Astrocyte (in vitro differentiated cells and primary cell): ENCODE results near the gene GOT1. TPM values are rescaled to one million over a fixed set of nuclear protein-coding genes. Genes with fewer than 3 reads are reported as not detected.

ENCODE experiments used
- DNase-seq: peaks from one replicate; pipeline ENCODE4 v3.0.0-alpha.2; 2010; ENCODE audit warnings: low read depth
- FAIRE-seq: peaks from 2 replicates; lab custom pipeline; 2011; peaks lifted over from hg19 to GRCh38; lab: Jason Lieb, UNC
- H2AFZ ChIP-seq: 2 replicates; pipeline ENCODE4 v1.6.0; 2012; ENCODE audit warnings: low read depth, low read length, inconsistent platforms
- H3K27ac ChIP-seq: 2 replicates; pipeline ENCODE4 v1.5.1; 2011; ENCODE audit warnings: low read depth, low read length, inconsistent platforms
- H3K27me3 ChIP-seq: 2 replicates; pipeline ENCODE4 v1.6.0; 2011; ENCODE audit warnings: low read length, inconsistent platforms; ENCODE audit not compliant: insufficient read depth
- H3K36me3 ChIP-seq: 2 replicates; pipeline ENCODE4 v1.5.1; 2011; ENCODE audit warnings: low read length, inconsistent platforms; ENCODE audit not compliant: insufficient read depth
- H3K4me1 ChIP-seq: 2 replicates; pipeline ENCODE4 v1.5.1; 2011; ENCODE audit warnings: low read length, inconsistent platforms; ENCODE audit not compliant: insufficient read depth
- H3K4me2 ChIP-seq: 2 replicates; pipeline ENCODE4 v1.6.0; 2012; ENCODE audit warnings: low read length, inconsistent platforms
- H3K4me3 ChIP-seq: 2 replicates; pipeline ENCODE4 v1.5.1; 2011; ENCODE audit warnings: low read depth, mild to moderate bottlenecking, low read length, inconsistent platforms; ENCODE audit not compliant: insufficient read depth
- H3K79me2 ChIP-seq: 2 replicates; pipeline ENCODE4 v1.6.0; 2012; ENCODE audit warnings: mild to moderate bottlenecking, low read length, inconsistent platforms; ENCODE audit not compliant: insufficient read depth
- H3K9ac ChIP-seq: 2 replicates; pipeline ENCODE4 v1.6.0; 2012; ENCODE audit warnings: mild to moderate bottlenecking, low read length, inconsistent platforms
- H3K9me3 ChIP-seq: 2 replicates; pipeline ENCODE4 v1.5.1; 2012; ENCODE audit warnings: low read depth, mild to moderate bottlenecking, low read length, inconsistent platforms; ENCODE audit not compliant: insufficient read depth
- H4K20me1 ChIP-seq: 2 replicates; pipeline ENCODE4 v1.6.0; 2012; ENCODE audit warnings: low read length, inconsistent platforms; ENCODE audit not compliant: insufficient read depth
- H3K27ac Mint-ChIP-seq: one replicate; pipeline ENCODE4 v1.8.0; 2021; ENCODE audit warnings: mild to moderate bottlenecking, mixed read lengths; ENCODE audit not compliant: unreplicated experiment
- H3K27me3 Mint-ChIP-seq: one replicate; pipeline ENCODE4 v1.8.0; 2021; ENCODE audit warnings: low read depth, mixed read lengths; ENCODE audit not compliant: unreplicated experiment
- H3K36me3 Mint-ChIP-seq: one replicate; pipeline ENCODE4 v1.8.0; 2021; ENCODE audit warnings: low read depth, mixed read lengths; ENCODE audit not compliant: unreplicated experiment
- H3K4me1 Mint-ChIP-seq: one replicate; pipeline ENCODE4 v1.8.0; 2021; ENCODE audit warnings: low read depth, mixed read lengths; ENCODE audit not compliant: unreplicated experiment
- H3K4me3 Mint-ChIP-seq: one replicate; pipeline ENCODE4 v1.8.0; 2021; ENCODE audit warnings: mild to moderate bottlenecking, moderate library complexity, mixed read lengths; ENCODE audit not compliant: unreplicated experiment
- H3K9me3 Mint-ChIP-seq: one replicate; pipeline ENCODE4 v1.8.0; 2021; ENCODE audit warnings: mild to moderate bottlenecking, mixed read lengths; ENCODE audit not compliant: unreplicated experiment
- EZH2 ChIP-seq: IDR thresholded peaks from 2 replicates; pipeline ENCODE4 v1.6.1; 2012; ENCODE audit warnings: mild to moderate bottlenecking, low read length, inconsistent platforms; ENCODE audit not compliant: insufficient read depth
- total RNA-seq: library from RNA; stranded (reverse); gene quantifications from 2 replicates; pipeline ENCODE4 v1.2.1, GENCODE V29; 2021
- TF ChIP-seq, protein P1 (sequence below): IDR thresholded peaks from 2 replicates; pipeline ENCODE4 v1.5.1; 2011; ENCODE audit warnings: low read depth, mild to moderate bottlenecking, inconsistent platforms, low read length, moderate library complexity; ENCODE audit not compliant: insufficient read depth

GOT1 gene
- total RNA-seq, 1 donor from 2014 or later: 46.8 TPM

DNA sequence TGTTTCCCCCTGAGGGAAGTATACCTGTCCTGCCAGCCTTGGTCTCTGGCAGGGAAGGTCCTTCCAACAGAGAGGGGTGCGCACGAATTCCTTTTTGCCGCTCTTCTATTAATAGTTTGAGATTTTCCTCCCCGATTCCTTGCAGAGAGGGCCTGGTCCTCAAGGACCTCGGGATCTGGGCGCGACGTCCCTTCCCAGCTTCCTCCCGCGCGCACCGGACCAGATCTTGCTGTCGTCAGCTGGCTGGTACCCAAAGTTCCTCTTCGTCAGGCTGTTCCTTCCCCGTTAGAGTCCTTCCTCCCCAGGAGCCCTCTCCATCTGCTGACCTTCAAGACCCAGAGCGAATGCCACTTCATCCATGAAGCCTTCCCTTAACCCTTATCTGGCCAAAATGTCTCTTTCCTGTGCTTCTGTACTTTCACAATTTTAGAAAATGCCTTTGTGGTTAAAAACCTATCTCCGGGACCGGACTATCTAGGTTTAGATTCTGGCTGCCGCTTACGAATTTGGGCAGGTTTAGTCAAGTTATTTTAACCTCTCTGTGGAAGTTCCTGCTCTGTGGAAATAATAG, 851 bp upstream of the GOT1 start:
- Histone ChIP-seq H2AFZ (peak overlapping the region; percentile 88), H3K36me3 (no peaks in the 10 kb centered on the region), H3K4me3 (peak overlapping the region; percentile 88), H3K79me2 (peaks cover 57% of the 10 kb centered on the region), H3K4me2 (peak overlapping the region; percentile 87), H4K20me1 (peaks cover 6% of the 10 kb centered on the region), H3K27ac (peak overlapping the region; percentile 66), H3K4me1 (peaks cover 10% of the 10 kb centered on the region), H3K9me3 (no peaks in the 10 kb centered on the region), H3K9ac (peak overlapping the region; percentile 84), H3K27me3 (no peaks in the 10 kb centered on the region)
- H3K27me3 Mint-ChIP-seq: no peaks in the 10 kb centered on the region
- no peaks in the 10 kb centered on the region for H3K9me3 Mint-ChIP-seq
- H3K4me1 Mint-ChIP-seq: peaks cover 11% of the 10 kb centered on the region
- FAIRE-seq (no peak), DNase-seq (peak; percentile 22)
- TF ChIP-seq EZH2: no peak
- TF ChIP-seq, protein P1, sequence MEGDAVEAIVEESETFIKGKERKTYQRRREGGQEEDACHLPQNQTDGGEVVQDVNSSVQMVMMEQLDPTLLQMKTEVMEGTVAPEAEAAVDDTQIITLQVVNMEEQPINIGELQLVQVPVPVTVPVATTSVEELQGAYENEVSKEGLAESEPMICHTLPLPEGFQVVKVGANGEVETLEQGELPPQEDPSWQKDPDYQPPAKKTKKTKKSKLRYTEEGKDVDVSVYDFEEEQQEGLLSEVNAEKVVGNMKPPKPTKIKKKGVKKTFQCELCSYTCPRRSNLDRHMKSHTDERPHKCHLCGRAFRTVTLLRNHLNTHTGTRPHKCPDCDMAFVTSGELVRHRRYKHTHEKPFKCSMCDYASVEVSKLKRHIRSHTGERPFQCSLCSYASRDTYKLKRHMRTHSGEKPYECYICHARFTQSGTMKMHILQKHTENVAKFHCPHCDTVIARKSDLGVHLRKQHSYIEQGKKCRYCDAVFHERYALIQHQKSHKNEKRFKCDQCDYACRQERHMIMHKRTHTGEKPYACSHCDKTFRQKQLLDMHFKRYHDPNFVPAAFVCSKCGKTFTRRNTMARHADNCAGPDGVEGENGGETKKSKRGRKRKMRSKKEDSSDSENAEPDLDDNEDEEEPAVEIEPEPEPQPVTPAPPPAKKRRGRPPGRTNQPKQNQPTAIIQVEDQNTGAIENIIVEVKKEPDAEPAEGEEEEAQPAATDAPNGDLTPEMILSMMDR: no peak
- peak overlapping the region; percentile 94 for H3K4me3 Mint-ChIP-seq
- peak overlapping the region; percentile 96 for H3K27ac Mint-ChIP-seq
- no peaks in the 10 kb centered on the region for H3K36me3 Mint-ChIP-seq

DNA sequence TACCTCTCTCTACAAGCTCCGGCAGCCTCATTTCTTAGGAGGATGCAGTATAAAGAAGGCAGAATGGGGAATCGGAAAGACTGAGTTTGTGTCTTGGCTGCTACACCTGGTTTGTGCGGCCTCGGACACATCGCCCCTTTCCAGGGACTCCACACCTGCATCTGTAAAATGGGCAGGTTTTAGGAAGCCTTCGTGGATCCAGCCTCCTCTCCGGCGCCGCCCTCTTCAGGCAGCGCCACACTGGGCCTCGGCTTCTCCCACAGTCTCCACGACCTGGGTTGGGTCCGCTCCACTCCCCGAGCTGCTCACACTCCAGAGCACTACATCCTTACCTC, 341 bp downstream of the GOT1 start:
- DNase-seq: no peak
- peaks cover 57% of the 10 kb centered on the region for H3K79me2 ChIP-seq

More for the DNA sequence above, 341 bp downstream of the GOT1 start:
- H3K9me3 ChIP-seq: no peaks in the 10 kb centered on the region
- peak overlapping the region; percentile 67 for H3K27ac ChIP-seq
- peak overlapping the region; percentile 88 for H2AFZ ChIP-seq
- H3K4me3 ChIP-seq: peak overlapping the region; percentile 88
- Mint-ChIP-seq H3K27ac (peak overlapping the region; percentile 98), H3K4me3 (peak overlapping the region; percentile 94), H3K36me3 (no peaks in the 10 kb centered on the region), H3K9me3 (no peaks in the 10 kb centered on the region), H3K27me3 (no peaks in the 10 kb centered on the region), H3K4me1 (peaks cover 11% of the 10 kb centered on the region)
- TF ChIP-seq EZH2: no peak
- TF ChIP-seq, protein P1: no peak
- H3K4me2 ChIP-seq: peak overlapping the region; percentile 92
- peaks cover 10% of the 10 kb centered on the region for H3K4me1 ChIP-seq
- peaks cover 13% of the 10 kb centered on the region for H4K20me1 ChIP-seq
- peak overlapping the region; percentile 90 for H3K9ac ChIP-seq
- no peak for FAIRE-seq
- no peaks in the 10 kb centered on the region for H3K27me3 ChIP-seq
- peaks cover 5% of the 10 kb centered on the region for H3K36me3 ChIP-seq
